Ishikawa (cell line): Measurements from ENCODE around the gene POLR3E.

ENCODE experiments used
- CEBPB ChIP-seq: IDR thresholded peaks from 2 replicates; pipeline ENCODE4 v1.6.1; 2012
- CREB1 ChIP-seq: IDR thresholded peaks from 2 replicates; pipeline ENCODE4 v1.6.1; 2012; ENCODE audit warnings: low read depth
- EGR1 ChIP-seq: IDR thresholded peaks from 2 replicates; pipeline ENCODE4 v1.6.1; 2012
- EP300 ChIP-seq: IDR thresholded peaks from 2 replicates; pipeline ENCODE4 v1.6.1; 2012; ENCODE audit warnings: borderline replicate concordance
- FOXM1 ChIP-seq: IDR thresholded peaks from 2 replicates; pipeline ENCODE4 v1.6.1; 2012; ENCODE audit warnings: low read depth, borderline replicate concordance
- NFIC ChIP-seq: IDR thresholded peaks from 2 replicates; pipeline ENCODE4 v1.6.1; 2012
- RAD21 ChIP-seq: IDR thresholded peaks from 2 replicates; pipeline ENCODE4 v1.6.1; 2012; ENCODE audit warnings: low read depth
- TAF1 ChIP-seq: IDR thresholded peaks from 2 replicates; pipeline ENCODE4 v1.6.1; 2012; ENCODE audit warnings: low read depth, mild to moderate bottlenecking
- TCF12 ChIP-seq: IDR thresholded peaks from 2 replicates; pipeline ENCODE4 v1.6.1; 2012; ENCODE audit warnings: low read depth
- TEAD4 ChIP-seq: IDR thresholded peaks from 2 replicates; pipeline ENCODE4 v1.6.1; 2012
- YY1 ChIP-seq: IDR thresholded peaks from 2 replicates; pipeline ENCODE4 v1.6.1; 2012; ENCODE audit warnings: low read depth
- ZBTB7A ChIP-seq: IDR thresholded peaks from 2 replicates; pipeline ENCODE4 v1.6.1; 2012; ENCODE audit warnings: low read depth
- TF ChIP-seq, protein P1 (sequence below): IDR thresholded peaks from 2 replicates; pipeline ENCODE4 v1.6.1; 2012; ENCODE audit warnings: low read depth, mild to moderate bottlenecking
- TF ChIP-seq, protein P2 (sequence below): IDR thresholded peaks from 2 replicates; pipeline ENCODE4 v1.6.1; 2012
- TF ChIP-seq, protein P3 (sequence below): IDR thresholded peaks from 2 replicates; pipeline ENCODE4 v1.6.1; 2012

POLR3E gene

DNA sequence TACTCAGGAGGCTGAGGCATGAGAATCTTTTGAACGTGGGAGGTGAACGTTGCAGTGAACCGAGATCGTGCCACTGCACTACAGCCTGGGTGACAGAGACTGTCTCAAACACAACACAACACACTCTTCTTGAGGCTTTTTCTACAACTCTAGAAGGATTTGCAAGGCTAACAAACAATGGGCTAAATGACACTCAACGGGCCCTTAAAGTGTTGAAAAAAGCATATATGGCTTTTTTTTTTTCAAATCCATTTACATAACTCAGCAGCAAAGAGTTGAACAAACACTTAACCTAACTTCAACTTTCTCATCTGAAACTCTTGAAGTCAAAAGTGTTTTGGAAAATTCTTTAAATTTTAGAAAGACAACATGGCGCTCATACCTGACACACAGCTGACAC, 54.9 kb downstream of the POLR3E start:
- TF ChIP-seq EGR1 (no peak), NFIC (no peak), TAF1 (no peak), YY1 (no peak), CEBPB (no peak), TCF12 (no peak), FOXM1 (no peak), CREB1 (no peak), ZBTB7A (no peak), EP300 (no peak), RAD21 (no peak), TEAD4 (no peak)
- TF ChIP-seq, protein P1, sequence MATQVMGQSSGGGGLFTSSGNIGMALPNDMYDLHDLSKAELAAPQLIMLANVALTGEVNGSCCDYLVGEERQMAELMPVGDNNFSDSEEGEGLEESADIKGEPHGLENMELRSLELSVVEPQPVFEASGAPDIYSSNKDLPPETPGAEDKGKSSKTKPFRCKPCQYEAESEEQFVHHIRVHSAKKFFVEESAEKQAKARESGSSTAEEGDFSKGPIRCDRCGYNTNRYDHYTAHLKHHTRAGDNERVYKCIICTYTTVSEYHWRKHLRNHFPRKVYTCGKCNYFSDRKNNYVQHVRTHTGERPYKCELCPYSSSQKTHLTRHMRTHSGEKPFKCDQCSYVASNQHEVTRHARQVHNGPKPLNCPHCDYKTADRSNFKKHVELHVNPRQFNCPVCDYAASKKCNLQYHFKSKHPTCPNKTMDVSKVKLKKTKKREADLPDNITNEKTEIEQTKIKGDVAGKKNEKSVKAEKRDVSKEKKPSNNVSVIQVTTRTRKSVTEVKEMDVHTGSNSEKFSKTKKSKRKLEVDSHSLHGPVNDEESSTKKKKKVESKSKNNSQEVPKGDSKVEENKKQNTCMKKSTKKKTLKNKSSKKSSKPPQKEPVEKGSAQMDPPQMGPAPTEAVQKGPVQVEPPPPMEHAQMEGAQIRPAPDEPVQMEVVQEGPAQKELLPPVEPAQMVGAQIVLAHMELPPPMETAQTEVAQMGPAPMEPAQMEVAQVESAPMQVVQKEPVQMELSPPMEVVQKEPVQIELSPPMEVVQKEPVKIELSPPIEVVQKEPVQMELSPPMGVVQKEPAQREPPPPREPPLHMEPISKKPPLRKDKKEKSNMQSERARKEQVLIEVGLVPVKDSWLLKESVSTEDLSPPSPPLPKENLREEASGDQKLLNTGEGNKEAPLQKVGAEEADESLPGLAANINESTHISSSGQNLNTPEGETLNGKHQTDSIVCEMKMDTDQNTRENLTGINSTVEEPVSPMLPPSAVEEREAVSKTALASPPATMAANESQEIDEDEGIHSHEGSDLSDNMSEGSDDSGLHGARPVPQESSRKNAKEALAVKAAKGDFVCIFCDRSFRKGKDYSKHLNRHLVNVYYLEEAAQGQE, result no peak
- TF ChIP-seq, protein P2, sequence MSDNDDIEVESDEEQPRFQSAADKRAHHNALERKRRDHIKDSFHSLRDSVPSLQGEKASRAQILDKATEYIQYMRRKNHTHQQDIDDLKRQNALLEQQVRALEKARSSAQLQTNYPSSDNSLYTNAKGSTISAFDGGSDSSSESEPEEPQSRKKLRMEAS, result no peak
- TF ChIP-seq, protein P3, sequence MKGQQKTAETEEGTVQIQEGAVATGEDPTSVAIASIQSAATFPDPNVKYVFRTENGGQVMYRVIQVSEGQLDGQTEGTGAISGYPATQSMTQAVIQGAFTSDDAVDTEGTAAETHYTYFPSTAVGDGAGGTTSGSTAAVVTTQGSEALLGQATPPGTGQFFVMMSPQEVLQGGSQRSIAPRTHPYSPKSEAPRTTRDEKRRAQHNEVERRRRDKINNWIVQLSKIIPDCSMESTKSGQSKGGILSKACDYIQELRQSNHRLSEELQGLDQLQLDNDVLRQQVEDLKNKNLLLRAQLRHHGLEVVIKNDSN, result no peak

DNA sequence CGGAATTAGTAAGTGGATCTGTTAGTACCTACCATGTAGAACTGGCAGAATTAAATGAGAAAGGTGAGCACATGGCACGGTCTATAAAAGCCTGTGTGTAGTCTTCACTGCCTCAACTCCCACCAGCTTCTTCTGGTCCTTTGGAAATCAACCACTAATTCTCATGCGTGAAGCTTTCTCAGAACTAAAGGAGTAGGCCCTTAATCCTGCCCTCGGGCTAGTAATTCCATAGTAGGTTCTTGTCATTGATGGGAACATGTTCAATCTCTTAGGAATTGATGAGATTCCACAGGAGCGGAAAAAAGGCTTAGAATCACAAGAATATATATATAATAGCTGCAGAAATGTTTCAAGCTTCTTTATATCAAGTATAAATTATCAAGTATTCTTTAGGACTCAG, 55.5 kb downstream of the POLR3E start:
- no peak for TF ChIP-seq ZBTB7A
- TF ChIP-seq, protein P1, result no peak

DNA sequence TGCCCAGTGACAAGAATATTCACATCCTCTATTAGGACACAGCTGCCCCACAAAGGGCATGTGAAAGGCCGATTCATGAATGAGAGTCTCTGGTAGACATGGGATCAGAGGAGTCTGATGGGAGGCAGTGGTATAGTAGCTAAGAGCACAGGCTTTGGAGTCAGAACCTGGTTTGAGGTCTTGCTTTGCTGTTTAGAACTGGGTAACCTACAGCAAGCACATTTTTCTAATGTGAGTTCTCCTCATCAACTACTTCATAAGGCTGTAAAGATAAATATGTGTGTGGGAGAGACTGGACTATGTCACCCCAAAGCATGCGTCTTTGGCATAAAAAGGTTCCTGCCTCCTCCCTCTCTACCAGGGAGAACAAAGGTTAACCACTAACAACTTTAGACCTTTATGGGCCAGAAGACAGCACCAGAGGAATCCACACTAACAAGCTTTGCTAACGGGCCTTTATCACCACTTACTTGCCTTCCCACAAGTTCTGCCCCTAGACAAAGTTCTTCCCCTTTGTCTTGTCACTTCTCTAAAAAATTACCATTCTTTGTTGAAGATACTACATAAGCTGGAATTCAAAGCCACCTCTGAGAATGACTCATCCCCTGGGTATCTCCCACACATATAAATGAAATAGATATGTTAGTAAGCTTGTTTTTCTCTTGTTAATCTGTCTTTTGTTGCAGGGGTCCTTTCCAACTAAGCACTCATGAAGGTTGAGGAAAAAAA, 56.1 kb downstream of the POLR3E start:
- TF ChIP-seq YY1 (no peak), TAF1 (no peak), TCF12 (no peak), CREB1 (no peak), EP300 (no peak), TEAD4 (no peak)

DNA sequence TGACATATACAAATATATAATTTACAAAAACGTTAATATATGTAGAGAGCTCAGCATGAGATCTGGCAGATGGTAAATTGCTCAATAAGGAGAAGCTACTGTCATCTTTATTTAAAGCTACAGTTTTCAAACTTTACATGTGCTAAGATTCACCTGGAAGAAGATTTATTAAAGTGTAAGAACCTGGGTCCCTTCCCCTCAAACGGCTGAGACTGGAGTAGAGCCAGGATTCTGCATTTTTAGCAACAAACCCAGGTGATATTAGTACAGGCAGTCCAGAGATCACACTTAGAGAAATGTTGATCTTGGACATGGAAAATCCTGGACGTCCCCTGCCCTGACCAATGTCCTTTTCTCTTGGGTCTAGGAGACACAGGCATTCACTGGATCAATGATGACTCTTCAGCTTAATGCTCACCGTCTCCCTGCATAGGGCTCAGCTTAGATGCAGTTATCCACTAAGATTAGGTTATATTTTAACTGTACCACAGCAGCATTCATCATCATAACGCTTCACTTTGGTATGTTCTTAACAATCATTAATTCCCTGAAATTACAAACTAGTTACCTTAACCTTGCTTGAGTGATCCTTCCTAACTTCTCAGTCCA, 56.8 kb downstream of the POLR3E start:
- TF ChIP-seq EP300 (no peak), TCF12 (no peak), CEBPB (no peak), ZBTB7A (no peak), CREB1 (no peak), RAD21 (no peak), YY1 (no peak), NFIC (no peak), FOXM1 (no peak)
- TF ChIP-seq, protein P1, result no peak
- TF ChIP-seq, protein P3, result no peak
- TF ChIP-seq, protein P2, result no peak
